ENCODE measurements around the gene SLC25A17.
"Not testable (repeated sequence)": the region's sequence is repeated elsewhere in the genome, so short reads cannot be mapped to it uniquely, and the experiment has no call there.

Gene SLC25A17

GRCh38 chr22:40797427-40797826 lies 21.7 kb downstream of the SLC25A17 start:
- no peaks in the 10 kb centered on the region for H3K9me3 ChIP-seq (ENCODE audit: control insufficient read depth, insufficient read depth, low read length)
- H3K4me1 ChIP-seq (ENCODE audit: control insufficient read depth, insufficient read depth, low read length): no peaks in the 10 kb centered on the region
- DNase-seq (ENCODE audit: low read depth, low spot score): no peak
- no peaks in the 10 kb centered on the region for H3K36me3 ChIP-seq (ENCODE audit: control insufficient read depth, insufficient read depth, low read length)
- WGBS (ENCODE audit: insufficient coverage, insufficient read length): no CpG with 5 or more reads among the region's 1 CpG
- H3K27me3 ChIP-seq (ENCODE audit: control insufficient read depth, insufficient read depth, low read length): no peaks in the 10 kb centered on the region
- H3K27ac ChIP-seq (ENCODE audit: low read length): no peak overlapping the region
- no peak overlapping the region for H3K4me3 ChIP-seq (ENCODE audit: low read length)

- no CpG with 5 or more reads among the region's 2 CpGs for WGBS (ENCODE audit: insufficient coverage, insufficient read length)
- no peak overlapping the region for H3K27ac ChIP-seq (ENCODE audit: low read length)
- no peak overlapping the region for H3K4me3 ChIP-seq (ENCODE audit: low read length)
- peaks cover 3% of the 10 kb centered on the region; the same call in 1 of the 2 replicates for H3K36me3 ChIP-seq (ENCODE audit: control insufficient read depth, insufficient read depth, low read length)
- H3K4me1 ChIP-seq (ENCODE audit: control insufficient read depth, insufficient read depth, low read length): no peaks in the 10 kb centered on the region
- DNase-seq (ENCODE audit: low read depth, low spot score): no peak
- no peaks in the 10 kb centered on the region for H3K9me3 ChIP-seq (ENCODE audit: control insufficient read depth, insufficient read depth, low read length)
- no peaks in the 10 kb centered on the region for H3K27me3 ChIP-seq (ENCODE audit: control insufficient read depth, insufficient read depth, low read length)
Measured at GRCh38 chr22:40792451-40792850, 26.7 kb downstream of the SLC25A17 start.

- no peaks in the 10 kb centered on the region for H3K27me3 ChIP-seq (ENCODE audit: control insufficient read depth, insufficient read depth, low read length)
- H3K27ac ChIP-seq (ENCODE audit: low read length): no peak overlapping the region
- H3K36me3 ChIP-seq (ENCODE audit: control insufficient read depth, insufficient read depth, low read length): peaks cover 3% of the 10 kb centered on the region; the same call in 1 of the 2 replicates
- H3K4me3 ChIP-seq (ENCODE audit: low read length): no peak overlapping the region
- no peaks in the 10 kb centered on the region for H3K9me3 ChIP-seq (ENCODE audit: control insufficient read depth, insufficient read depth, low read length)
- no peaks in the 10 kb centered on the region for H3K4me1 ChIP-seq (ENCODE audit: control insufficient read depth, insufficient read depth, low read length)
- DNase-seq (ENCODE audit: low read depth, low spot score): no peak
Measured at GRCh38 chr22:40791241-40791640, 27.9 kb downstream of the SLC25A17 start.

- no peaks in the 10 kb centered on the region for H3K9me3 ChIP-seq (ENCODE audit: control insufficient read depth, insufficient read depth, low read length)
- no peak for DNase-seq (ENCODE audit: low read depth, low spot score)
- no peaks in the 10 kb centered on the region for H3K27me3 ChIP-seq (ENCODE audit: control insufficient read depth, insufficient read depth, low read length)
- peaks cover 3% of the 10 kb centered on the region; the same call in 1 of the 2 replicates for H3K36me3 ChIP-seq (ENCODE audit: control insufficient read depth, insufficient read depth, low read length)
- WGBS (ENCODE audit: insufficient coverage, insufficient read length): no CpG with 5 or more reads among the region's 22 CpGs
- H3K4me3 ChIP-seq (ENCODE audit: low read length): no peak overlapping the region
- H3K27ac ChIP-seq (ENCODE audit: low read length): no peak overlapping the region
- H3K4me1 ChIP-seq (ENCODE audit: control insufficient read depth, insufficient read depth, low read length): no peaks in the 10 kb centered on the region
Measured at GRCh38 chr22:40789131-40789530, 30.0 kb downstream of the SLC25A17 start.

- no peak for DNase-seq (ENCODE audit: low read depth, low spot score)
Measured at GRCh38 chr22:40782521-40782920, 36.6 kb downstream of the SLC25A17 start.

GRCh38 chr22:40781749-40782148 lies 37.4 kb downstream of the SLC25A17 start:
- not testable (repeated sequence) for H3K9me3 ChIP-seq (ENCODE audit: control insufficient read depth, insufficient read depth, low read length); DNase-seq (ENCODE audit: low read depth, low spot score); H3K4me1 ChIP-seq (ENCODE audit: control insufficient read depth, insufficient read depth, low read length); H3K27ac ChIP-seq (ENCODE audit: low read length); H3K4me3 ChIP-seq (ENCODE audit: low read length); H3K27me3 ChIP-seq (ENCODE audit: control insufficient read depth, insufficient read depth, low read length); H3K36me3 ChIP-seq (ENCODE audit: control insufficient read depth, insufficient read depth, low read length)
- no CpG with 5 or more reads among the region's 14 CpGs for WGBS (ENCODE audit: insufficient coverage, insufficient read length)

More at GRCh38 chr22:40782521-40782920, 36.6 kb downstream of the SLC25A17 start:
- no CpG with 5 or more reads among the region's 3 CpGs for whole genome bisulfite sequencing (ENCODE audit: insufficient coverage, insufficient read length)
- Histone ChIP-seq H3K36me3 (ENCODE audit: control insufficient read depth, insufficient read depth, low read length) (no peaks in the 10 kb centered on the region; the same call in 1 of the 2 replicates), H3K4me3 (ENCODE audit: low read length) (no peak overlapping the region), H3K27ac (ENCODE audit: low read length) (no peak overlapping the region), H3K27me3 (ENCODE audit: control insufficient read depth, insufficient read depth, low read length) (no peaks in the 10 kb centered on the region), H3K9me3 (ENCODE audit: control insufficient read depth, insufficient read depth, low read length) (no peaks in the 10 kb centered on the region), H3K4me1 (ENCODE audit: control insufficient read depth, insufficient read depth, low read length) (no peaks in the 10 kb centered on the region)

- no peaks in the 10 kb centered on the region for H3K4me1 ChIP-seq (ENCODE audit: control insufficient read depth, insufficient read depth, low read length)
- H3K27me3 ChIP-seq (ENCODE audit: control insufficient read depth, insufficient read depth, low read length): no peaks in the 10 kb centered on the region
- no peak for DNase-seq (ENCODE audit: low read depth, low spot score)
- H3K36me3 ChIP-seq (ENCODE audit: control insufficient read depth, insufficient read depth, low read length): peaks cover 4% of the 10 kb centered on the region; the same call in 1 of the 2 replicates
- no peaks in the 10 kb centered on the region for H3K9me3 ChIP-seq (ENCODE audit: control insufficient read depth, insufficient read depth, low read length)
- no CpG with 5 or more reads among the region's 6 CpGs for WGBS (ENCODE audit: insufficient coverage, insufficient read length)
- H3K4me3 ChIP-seq (ENCODE audit: low read length): no peak overlapping the region
- H3K27ac ChIP-seq (ENCODE audit: low read length): no peak overlapping the region
Measured at GRCh38 chr22:40769761-40770160, 49.4 kb downstream of the SLC25A17 start.

GRCh38 chr22:40768206-40768605 lies 50.9 kb downstream of the SLC25A17 start:
- DNase-seq (ENCODE audit: low read depth, low spot score): no peak
- H3K27ac ChIP-seq (ENCODE audit: low read length): no peak overlapping the region
- no peaks in the 10 kb centered on the region for H3K27me3 ChIP-seq (ENCODE audit: control insufficient read depth, insufficient read depth, low read length)
- no peaks in the 10 kb centered on the region for H3K9me3 ChIP-seq (ENCODE audit: control insufficient read depth, insufficient read depth, low read length)
- no peak overlapping the region for H3K4me3 ChIP-seq (ENCODE audit: low read length)
- WGBS (ENCODE audit: insufficient coverage, insufficient read length): no CpG with 5 or more reads among the region's 1 CpG
- no peaks in the 10 kb centered on the region for H3K4me1 ChIP-seq (ENCODE audit: control insufficient read depth, insufficient read depth, low read length)
- peaks cover 4% of the 10 kb centered on the region; the same call in 1 of the 2 replicates for H3K36me3 ChIP-seq (ENCODE audit: control insufficient read depth, insufficient read depth, low read length)

GRCh38 chr22:40766956-40767355 lies 52.2 kb downstream of the SLC25A17 start:
- H3K27me3 ChIP-seq (ENCODE audit: control insufficient read depth, insufficient read depth, low read length): no peaks in the 10 kb centered on the region
- no peak for DNase-seq (ENCODE audit: low read depth, low spot score)
- no peaks in the 10 kb centered on the region for H3K4me1 ChIP-seq (ENCODE audit: control insufficient read depth, insufficient read depth, low read length)
- no CpG with 5 or more reads among the region's 2 CpGs for WGBS (ENCODE audit: insufficient coverage, insufficient read length)
- no peak overlapping the region for H3K4me3 ChIP-seq (ENCODE audit: low read length)
- no peaks in the 10 kb centered on the region for H3K9me3 ChIP-seq (ENCODE audit: control insufficient read depth, insufficient read depth, low read length)
- H3K27ac ChIP-seq (ENCODE audit: low read length): no peak overlapping the region
- H3K36me3 ChIP-seq (ENCODE audit: control insufficient read depth, insufficient read depth, low read length): peaks cover 4% of the 10 kb centered on the region; the same call in 1 of the 2 replicates

- WGBS (ENCODE audit: insufficient coverage, insufficient read length): no CpG with 5 or more reads among the region's 6 CpGs
- H3K4me3 ChIP-seq (ENCODE audit: low read length): no peak overlapping the region
- DNase-seq (ENCODE audit: low read depth, low spot score): no peak
- H3K27ac ChIP-seq (ENCODE audit: low read length): no peak overlapping the region
- H3K4me1 ChIP-seq (ENCODE audit: control insufficient read depth, insufficient read depth, low read length): no peaks in the 10 kb centered on the region
- no peaks in the 10 kb centered on the region for H3K9me3 ChIP-seq (ENCODE audit: control insufficient read depth, insufficient read depth, low read length)
- no peaks in the 10 kb centered on the region for H3K36me3 ChIP-seq (ENCODE audit: control insufficient read depth, insufficient read depth, low read length)
- no peaks in the 10 kb centered on the region for H3K27me3 ChIP-seq (ENCODE audit: control insufficient read depth, insufficient read depth, low read length)
Measured at GRCh38 chr22:40764763-40765441, 54.2 kb downstream of the SLC25A17 start.

- no CpG with 5 or more reads among the region's 6 CpGs for WGBS (ENCODE audit: insufficient coverage, insufficient read length)
- H3K4me3 ChIP-seq (ENCODE audit: low read length): no peak overlapping the region
- no peak for DNase-seq (ENCODE audit: low read depth, low spot score)
Measured at GRCh38 chr22:40759294-40759840, 59.8 kb downstream of the SLC25A17 start.

More at GRCh38 chr22:40759294-40759840, 59.8 kb downstream of the SLC25A17 start:
- H3K36me3 ChIP-seq (ENCODE audit: control insufficient read depth, insufficient read depth, low read length): no peaks in the 10 kb centered on the region
- H3K27ac ChIP-seq (ENCODE audit: low read length): no peak overlapping the region
- no peaks in the 10 kb centered on the region for H3K27me3 ChIP-seq (ENCODE audit: control insufficient read depth, insufficient read depth, low read length)
- H3K4me1 ChIP-seq (ENCODE audit: control insufficient read depth, insufficient read depth, low read length): no peaks in the 10 kb centered on the region
- H3K9me3 ChIP-seq (ENCODE audit: control insufficient read depth, insufficient read depth, low read length): no peaks in the 10 kb centered on the region

All from iPS DF 6.9 (cell line).